LHCN-M2 (cell line): ENCODE measurements around the gene HOXB6. TPM values are rescaled to one million over a fixed set of nuclear protein-coding genes. Genes with fewer than 3 reads are reported as not detected.

Experiments
- DNase-seq: peaks from one replicate; pipeline ENCODE4 v3.0.0-alpha.2; 2012; ENCODE audit warnings: low read depth
- total RNA-seq: library from RNA; depleted of rRNA; stranded (reverse); fragments of >200 nt; gene quantifications from 2 replicates; pipeline ENCODE4 v1.2.3, GENCODE V29; 2014

HOXB6 gene
- total RNA-seq, 1 experiment from 2014 or later, result 24.9 TPM

DNA sequence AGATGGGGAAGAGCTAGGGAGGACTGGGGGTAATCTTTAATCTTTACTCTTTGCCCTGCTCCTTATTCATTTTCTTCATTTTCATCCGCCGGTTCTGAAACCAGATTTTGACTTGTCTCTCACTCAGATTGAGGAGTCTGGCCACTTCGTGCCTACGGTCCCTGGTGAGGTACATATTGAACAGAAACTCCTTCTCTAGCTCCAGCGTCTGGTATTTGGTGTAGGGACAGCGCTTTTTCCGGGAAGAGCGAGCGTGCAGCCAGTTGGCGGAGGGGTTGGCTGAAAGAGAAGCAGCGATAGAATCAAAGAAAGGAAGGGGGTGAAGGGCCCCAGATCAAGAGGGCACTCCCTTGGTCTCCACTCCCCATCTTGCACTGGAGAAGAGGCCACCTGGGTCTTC, 18.1 kb upstream of the HOXB6 start:
- DNase-seq, result no peak

DNA sequence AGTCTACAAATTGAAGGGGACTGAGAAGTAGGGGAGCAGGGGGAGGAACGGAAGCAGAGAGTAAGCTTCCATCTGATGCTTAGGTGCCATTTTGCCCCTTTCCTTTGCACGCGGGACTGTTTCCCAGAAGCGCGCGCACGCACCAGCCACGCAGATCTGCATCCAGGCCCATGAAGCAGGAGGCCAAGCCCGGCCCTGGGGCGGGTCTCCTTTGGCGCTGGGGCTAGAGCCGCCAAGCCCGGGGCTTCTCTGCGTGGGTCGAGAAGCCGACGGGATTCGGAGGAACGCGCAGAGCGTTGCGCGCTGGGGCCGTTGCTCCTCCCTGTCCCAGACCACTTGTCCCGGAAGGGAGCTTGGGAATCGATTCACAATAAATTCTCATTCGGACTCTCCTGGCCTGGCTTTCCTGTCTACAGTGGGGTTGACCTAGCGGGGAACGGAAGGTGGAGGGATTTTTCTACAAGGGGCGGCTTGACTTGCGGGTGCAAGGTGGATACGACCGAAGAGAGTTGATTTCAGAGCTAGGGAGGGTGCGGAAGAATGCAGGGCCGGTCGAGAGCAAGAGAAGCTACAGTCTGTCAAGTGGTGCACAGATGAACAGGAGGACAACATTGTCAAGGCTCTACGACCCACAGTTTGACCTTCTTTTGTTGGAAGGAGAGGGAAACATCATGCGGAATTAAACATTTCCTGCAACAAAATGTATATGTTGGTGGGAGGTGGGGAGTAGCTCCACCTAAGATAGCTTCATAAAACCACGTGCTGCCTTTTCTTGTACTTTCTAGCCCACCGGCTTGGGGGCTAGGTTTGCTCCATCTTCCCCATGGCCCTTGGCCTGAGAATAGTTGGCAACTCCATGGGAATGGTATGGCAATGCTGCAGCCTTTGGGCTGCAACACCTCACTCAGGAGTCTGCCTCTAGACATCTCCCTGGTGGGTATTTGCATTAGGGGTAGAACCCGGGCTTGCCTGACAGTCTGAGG, 16.9 kb upstream of the HOXB6 start:
- DNase-seq, result no peak

DNA sequence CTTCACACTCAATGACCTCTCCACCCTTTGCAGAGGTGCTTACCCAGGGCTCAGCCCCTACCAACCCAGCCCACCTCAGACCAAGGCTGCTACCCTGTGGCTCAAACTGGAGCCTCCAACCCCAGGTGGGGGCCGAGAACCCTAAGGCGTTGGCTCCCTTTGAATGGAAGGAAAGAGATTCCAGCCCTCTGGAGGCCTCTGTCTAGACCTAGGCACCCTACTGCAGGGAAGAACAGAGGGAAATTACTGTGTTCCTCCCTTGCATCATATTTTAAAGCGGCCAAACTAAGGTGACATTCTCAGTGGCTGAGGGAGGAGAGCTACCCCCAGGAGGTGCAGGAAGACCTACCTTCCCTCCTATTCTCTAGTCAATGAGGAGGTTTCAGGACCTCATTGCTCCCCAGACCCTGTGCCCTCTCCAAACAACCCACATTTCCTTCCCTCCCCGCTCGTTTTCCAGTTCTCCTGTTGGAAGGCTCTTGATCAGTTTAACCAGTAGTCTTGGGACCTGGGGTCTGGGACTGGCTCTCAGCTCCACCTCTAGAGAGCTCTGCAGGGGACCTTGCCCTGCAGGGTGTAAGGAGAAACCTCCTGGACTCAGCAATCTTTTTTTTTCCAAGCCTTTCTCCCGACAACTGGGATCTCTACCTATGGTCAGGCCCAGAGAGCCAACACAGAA, 15.8 kb upstream of the HOXB6 start:
- DNase-seq, result no peak

DNA sequence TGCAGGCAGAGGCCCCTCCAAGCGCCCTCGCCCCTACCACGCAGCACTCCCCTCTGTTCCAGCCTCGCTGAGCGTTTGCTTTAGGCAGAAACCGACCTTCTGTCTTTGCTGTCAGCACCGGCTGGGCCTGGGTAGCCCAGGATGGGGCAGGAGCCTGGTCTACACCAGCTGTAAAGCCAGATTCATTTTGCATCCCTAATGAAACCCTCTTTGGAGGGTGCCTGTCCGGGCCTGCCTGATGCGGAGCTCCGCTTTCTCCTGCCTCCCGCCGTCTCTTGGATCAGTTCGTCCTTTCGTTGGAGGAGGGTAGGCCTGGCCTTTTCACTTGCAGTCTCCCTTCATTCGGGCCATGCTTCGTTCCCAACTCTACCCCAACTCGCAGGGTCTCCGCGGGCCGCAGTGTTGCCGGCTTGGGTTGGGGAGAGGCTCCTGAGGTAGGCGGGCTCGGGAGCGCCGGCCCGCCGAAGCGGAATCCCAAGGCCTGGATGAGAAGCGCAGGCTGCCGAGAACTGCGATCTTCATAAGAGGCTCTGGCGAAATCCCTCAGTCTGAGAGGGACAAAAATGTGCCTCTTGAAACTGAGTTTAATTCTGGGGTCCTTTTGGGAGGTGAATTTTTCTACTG, 15.2 kb upstream of the HOXB6 start:
- DNase-seq, result no peak

DNA sequence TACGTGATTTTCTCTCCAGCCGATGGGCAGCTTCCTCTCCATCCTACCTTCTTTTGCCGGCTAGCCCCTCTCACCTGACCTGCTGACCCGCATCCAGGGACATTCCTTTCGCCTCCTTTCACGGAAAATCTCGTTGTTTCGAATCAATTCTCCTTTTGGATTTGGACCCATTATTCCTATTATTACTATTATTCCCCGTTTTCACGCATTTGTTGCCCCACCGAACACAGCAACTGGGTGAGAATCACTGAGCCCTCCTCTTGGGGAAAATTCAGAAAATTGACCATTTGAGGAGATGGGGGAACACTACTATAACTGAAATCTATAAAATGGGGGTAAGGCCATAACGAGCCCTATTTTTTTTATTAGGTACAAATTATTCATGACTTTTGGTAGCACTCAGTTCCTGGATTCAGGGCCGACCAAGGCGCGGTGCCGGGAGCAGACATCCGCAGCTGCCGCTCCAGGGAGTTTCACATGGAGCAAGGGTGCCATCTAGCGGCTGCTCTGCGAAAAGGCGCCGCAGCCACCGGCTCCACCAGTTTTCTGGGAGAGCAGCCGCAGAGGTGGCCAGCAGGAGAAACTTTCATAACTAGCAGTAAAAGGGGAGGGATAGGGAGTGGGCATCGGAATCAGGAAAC, 13.6 kb upstream of the HOXB6 start:
- peak; percentile 84 for DNase-seq

DNA sequence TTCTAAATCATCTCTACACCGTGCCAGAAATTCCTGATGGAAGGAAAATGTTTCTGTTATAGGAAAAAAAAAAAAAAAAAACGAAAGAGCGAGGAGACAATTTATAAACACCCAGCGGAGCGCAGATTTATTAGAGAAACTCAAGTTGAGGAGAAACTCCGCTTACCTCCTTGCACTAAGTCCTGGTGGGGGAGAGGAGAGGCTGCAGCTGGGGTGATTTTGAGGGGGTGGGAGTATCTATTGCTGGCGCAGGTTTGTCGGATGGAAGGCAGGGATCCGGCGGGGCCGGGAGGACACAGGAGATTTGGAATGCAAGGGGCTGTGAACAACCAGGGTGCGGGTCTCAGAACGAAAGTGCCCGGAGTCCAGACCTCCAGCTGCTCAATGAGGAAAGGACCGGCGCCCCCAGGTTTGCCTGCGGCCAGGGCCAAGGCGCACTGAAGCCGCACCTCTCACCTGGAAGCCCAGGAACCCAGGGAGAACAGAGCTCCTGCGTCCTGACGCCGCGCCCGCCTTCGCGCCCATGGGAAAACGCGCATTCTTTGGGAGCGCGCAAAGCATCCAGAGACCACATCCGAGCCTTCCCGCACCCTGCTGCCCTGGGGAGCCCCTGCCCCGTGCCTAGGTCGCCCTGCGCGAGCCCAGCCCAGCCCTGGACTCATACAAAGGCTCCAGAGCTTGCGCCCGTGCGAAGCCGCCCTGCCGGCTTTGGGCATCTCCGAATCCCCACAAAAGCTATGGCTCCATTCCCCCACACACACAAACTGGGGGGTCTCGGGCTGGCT, 12.9 kb upstream of the HOXB6 start:
- DNase-seq, result no peak

DNA sequence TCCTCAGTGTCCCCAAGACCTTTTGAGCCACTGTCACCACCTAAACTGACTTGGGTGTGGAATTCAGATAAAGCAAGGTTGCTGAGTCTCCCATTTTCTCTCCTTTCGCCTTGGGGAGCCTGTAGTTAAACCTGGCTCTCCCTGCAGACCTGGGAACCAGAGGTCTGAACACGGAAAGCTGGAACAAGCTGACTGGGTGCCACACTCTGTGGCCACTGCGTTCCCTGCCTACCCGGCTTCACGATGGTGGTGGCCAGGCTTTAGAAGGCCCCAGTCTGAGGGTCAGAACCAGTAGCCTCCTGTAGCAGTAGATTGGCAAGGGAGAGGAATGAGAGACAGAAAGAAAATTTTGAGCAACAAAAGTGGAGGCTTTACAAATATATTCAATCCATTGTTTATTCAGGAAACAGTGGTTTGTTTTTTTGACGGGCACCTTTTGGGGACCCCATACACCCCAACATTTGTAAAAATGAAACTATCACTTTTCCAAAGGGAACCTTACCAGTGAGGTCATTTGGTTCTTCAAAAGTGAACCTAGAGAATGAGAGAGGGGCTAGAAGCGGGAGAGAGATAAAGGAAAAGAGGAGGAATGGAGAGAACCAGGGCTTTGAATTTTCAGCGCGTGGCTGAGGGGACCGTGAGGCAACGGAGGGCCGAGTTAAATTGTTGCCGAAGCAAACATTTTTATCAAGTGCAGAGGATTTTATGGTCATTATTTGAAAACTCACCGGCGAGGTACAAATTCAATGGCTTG, 12.1 kb upstream of the HOXB6 start:
- DNase-seq, result no peak

DNA sequence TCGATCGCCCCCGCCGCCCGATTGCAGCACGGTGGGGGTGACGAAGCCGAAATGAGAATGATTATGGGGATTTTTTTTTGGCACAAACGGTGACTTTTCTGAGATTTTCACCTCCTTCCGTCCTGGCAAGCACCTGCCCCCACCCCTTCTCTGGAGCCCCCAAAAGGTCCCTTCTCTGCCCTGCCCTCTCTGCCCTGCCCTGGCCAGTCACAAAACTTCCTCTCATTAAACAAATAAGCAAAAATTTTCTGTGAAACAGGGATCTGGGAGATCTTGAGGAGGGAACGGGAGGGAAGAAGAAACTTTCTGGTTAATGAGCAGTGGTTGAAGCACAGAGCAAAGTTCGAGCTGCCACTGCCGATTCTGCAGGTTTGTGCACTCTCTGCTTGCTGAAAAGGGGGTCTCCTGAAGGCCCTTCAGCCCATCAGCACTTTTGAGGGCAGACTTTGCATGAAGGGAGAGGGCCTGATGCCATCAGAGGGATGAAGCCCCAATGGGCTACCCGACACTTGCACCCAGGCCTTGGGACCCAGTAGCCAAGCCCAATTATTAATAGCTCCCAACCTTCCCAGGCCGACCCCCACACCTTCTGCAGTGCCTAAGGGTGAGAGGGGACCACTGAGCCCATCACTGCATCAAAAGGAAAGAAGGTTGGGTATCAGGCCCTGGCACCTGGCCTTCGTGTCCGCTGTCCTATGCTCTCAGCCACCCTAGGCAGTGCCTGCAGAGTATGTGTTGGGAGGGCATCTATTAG, 11.4 kb upstream of the HOXB6 start:
- no peak for DNase-seq

DNA sequence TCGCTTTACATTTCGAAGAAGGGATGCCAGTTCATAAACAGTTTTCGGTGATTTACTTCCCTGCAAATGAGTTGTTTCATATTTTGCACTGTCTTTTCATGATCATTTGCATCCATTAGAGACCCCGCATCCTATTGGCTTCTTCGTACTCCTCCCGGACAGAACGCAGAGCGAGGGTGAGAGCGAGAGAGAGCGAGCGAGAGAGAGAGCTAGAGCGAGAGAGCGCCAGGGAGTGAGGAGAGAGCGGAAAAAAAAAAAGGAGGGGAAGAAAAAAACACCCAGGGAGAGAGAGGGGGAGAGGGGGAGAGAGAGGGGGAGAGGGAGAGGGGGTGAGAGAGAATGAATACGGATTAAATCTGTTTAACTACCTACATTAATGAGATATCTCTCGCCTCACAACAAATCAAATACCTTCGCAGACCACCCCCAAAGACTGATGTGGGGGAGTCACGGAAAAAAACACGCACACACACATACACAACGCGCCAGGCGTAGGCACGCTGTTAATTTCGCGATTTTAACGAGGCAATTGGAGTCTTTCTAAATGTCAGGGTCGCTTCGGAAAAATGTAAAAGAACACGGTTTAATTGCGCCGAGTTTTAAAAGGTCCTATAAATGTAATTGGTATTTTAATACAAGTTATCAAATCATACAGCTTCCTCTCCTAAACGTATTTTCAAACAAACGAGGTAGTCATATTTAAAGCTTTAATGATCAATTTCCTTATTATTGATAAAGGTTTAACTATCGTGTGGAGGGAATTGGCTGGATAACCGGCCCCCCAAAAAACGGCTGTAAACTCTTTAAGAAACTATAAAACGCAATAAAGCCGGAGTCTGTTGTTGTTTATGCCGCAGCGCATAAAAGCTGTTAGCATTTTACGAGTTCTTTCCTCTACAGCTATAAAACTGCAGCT, 10.5 kb upstream of the HOXB6 start, which contains the start of gene HOXB8:
Gene HOXB8 (minus strand): TSS at position 246 of the 916 bp plus-strand sequence. CDS start 588 bp downstream, outside the sequence.
- DNase-seq, result peak; percentile 63

DNA sequence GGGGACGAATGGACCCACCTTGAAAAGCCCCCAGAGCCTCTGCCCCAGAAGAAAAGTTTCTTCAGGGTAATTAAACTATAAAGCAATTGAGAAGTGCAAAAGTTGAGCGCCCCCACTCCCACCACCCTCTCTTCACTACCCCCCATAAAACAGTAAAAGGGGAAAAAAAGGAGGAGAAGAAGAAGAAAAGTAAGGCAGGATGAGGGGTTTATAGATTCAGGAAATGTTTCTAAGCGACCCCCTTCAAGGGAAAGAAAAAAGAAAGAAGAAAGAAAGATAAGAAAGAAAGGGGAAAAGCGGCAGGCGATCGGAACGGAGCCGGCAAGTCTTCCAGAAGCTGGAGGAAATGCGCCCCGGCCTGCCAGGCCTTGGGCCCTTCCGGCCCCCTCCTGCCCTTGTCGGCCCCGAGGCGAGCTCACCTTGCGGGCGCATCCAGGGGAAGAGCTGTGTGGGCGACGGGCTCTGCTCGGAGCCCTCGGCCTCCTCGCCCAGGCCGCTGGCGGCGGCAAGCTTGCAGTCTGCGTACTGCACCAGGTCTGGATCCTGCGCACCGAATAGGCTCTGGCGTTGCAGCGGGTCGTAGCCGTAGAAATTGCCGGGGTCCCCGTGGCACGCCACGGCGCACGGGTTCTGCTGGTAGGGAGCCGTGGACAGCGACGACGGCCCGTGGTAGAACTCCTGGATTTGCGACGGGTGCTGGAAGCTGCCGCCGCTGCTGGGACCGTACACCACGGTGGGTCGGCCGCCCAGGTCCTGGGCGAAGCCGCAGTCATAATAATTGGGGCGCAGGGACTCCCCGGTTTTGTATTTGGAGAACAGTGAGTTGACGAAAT, 9.3 kb upstream of the HOXB6 start:
- peak; percentile 52 for DNase-seq

DNA sequence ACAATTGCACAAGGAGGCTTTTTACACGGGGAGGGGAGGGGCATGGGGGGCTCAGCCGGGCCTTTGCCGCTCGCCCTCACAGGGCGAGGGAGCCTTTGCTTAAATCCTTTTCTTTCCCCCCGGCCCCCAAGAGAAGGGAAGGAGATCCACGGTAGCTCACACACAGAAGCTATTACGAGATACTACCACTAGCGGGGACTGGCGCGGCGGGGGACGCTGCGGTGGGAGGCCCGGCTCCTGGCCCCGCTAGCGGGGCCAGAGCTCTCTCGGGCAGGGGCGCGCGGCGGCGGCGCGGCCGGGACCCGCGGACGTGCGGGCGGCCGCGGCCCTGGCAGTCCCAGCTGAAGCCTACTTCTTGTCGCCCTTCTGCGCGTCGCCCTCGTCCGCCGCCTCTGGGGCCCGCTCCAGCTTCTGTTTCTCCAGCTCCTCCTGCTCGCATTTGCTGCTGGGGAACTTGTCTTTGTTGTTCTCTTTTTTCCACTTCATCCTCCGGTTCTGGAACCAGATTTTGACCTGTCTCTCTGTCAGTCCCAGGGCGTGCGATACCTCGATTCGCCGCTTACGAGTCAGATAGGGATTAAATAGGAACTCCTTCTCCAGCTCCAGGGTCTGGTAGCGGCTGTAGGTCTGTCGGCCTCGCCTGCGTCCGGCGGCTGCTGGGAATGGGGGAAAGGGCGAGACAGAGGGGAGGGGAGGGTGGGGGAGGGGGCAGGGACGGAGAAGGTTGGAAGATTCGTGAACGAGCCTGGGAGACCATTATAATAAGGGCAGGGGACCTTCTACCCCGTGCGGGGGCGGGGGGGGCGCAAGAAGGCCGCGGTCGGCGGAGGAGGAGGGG, 8.3 kb upstream of the HOXB6 start:
- peak; percentile 72 for DNase-seq

DNA sequence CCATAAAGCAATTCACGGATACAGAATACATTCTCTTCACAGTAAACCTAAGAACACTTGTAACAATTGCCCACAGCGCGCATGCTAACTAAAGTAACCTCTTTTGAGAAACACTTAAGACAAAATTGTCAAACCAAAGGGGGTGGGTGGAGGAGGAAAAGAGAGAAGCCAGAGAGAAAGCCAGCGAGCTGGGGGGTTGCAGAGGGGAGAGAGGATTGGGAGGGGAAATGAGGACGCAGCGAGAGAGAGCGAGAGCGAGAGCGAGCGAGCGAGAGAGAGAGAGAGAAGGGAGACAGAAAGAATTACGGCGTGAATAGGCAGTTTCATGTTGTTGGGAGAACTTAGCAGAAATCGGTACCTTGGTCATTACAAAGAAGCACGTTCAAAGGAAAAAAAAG, 7.7 kb upstream of the HOXB6 start:
- peak; percentile 57 for DNase-seq

DNA sequence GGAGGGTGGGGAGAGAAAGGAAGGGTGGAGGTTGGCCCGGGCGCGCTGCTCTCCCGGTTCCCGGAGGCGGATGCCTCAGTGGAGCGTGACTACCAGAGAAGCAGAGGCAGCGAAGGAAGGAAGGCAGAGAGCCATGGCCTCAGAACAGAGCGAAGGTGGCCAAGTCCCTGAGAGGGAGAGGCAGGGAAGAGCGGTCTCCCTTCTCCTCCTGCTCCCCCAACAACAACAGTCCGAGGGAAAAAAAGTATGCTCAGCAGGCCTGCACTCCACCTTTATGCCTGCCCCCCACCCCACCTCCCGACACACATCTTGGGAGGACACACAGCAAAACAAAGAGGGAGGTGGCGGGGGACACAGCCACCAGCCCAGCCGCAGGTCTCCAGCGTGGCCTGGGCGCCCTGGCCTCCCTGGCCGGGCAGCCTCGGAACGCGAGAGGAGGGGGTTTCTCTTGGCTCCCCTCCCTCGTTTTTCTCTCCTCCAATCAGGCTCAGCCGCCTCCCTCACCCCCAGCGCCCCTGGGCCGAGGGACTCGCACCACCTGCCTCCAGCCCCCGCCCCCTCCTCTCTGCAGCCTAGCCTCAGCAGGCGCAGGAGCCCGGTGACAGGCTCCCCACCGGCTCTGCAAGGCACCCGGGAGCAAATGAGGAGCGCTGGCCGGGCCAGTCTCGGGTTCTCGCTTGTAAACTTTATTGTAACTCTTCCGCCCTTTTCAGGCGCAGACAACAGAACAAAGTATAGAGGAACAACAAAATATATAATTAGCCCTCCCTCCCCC, 7.1 kb upstream of the HOXB6 start:
- peak; percentile 72 for DNase-seq

DNA sequence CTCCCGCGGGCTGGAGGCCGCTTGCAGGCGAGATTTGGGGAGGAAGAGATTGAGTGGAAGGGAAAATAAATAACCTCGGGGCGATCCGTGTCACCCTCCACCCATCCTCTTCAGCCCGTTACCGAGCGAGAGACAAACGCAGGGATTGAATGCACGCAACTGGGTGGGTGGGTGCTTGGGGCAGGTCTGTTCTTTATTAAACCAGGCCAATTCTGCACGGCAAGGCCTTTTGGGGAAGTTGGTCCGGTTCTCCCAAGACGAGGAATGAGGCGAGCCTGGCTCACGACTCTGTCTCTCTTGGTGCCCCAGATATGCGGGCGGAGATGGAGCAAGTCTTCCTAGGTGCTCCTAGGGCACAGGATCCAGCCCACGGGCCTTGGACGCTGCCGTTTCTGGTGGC, 6.4 kb upstream of the HOXB6 start:
- DNase-seq, result peak; percentile 52
